Upper lobe of left lung (tissue), 6 donors: ENCODE measurements around the gene CBX3. TPM values are rescaled to one million over a fixed set of nuclear protein-coding genes. Genes with fewer than 3 reads are reported as not detected.
"Not testable (repeated sequence)": the region's sequence is repeated elsewhere in the genome, so short reads cannot be mapped to it uniquely, and the experiment has no call there.

ENCODE experiments used
- ATAC-seq, 2 donors: fragments of 200-7000 bp; cut with Tn5 transposase; one replicate each; pipeline ENCODE4 v1.9.1; 2022; ENCODE audit warnings: mild to moderate bottlenecking in 2 of 2, moderate library complexity in 2 of 2; ENCODE audit not compliant: low FRiP score in 2 of 2
- DNase-seq, 2 donors: peaks; one replicate each; pipeline ENCODE4 v3.0.0-alpha.2; 2019 to 2020
- H3K27ac ChIP-seq, 4 donors: fragments of 200-600 bp; sonication (generic); one replicate each; pipeline ENCODE4 v1.5.1; 2016 to 2019
- H3K27me3 ChIP-seq, 4 donors: fragments of 200-600 bp; sonication (generic); one replicate each; pipeline ENCODE4 v1.5.1; 2017 to 2019
- H3K36me3 ChIP-seq, 4 donors: fragments of 200-600 bp; sonication (generic); one replicate each; pipeline ENCODE4 v1.5.1; 2016 to 2019
- H3K4me1 ChIP-seq, 4 donors: fragments of 200-600 bp; sonication (generic); one replicate each; pipeline ENCODE4 v1.5.1; 2018 to 2019
- H3K4me3 ChIP-seq, 4 donors: fragments of 200-600 bp; sonication (generic); one replicate each; pipeline ENCODE4 v1.5.1; 2017 to 2019; ENCODE audit warnings: mild to moderate bottlenecking in 2 of 4, moderate library complexity in 1 of 4
- H3K9me3 ChIP-seq, 4 donors: fragments of 200-600 bp; sonication (generic); one replicate each; pipeline ENCODE4 v1.5.1; 2018 to 2019
- CTCF ChIP-seq, 6 experiments: fragments of 450-650 bp in 4 of 6; fragments of 200-600 bp in 2 of 6; sonication (generic) in 2 of 6; IDR thresholded peaks; one replicate each; pipeline ENCODE4 v1.5.1; 2016 to 2019; ENCODE audit warnings: antibody characterized with exemption in 6 of 6
- EP300 ChIP-seq, 4 donors: sonication (generic); formaldehyde crosslinking; IDR thresholded peaks; one replicate each; pipeline ENCODE4 v1.5.1; 2017; ENCODE audit warnings: antibody characterized with exemption in 4 of 4, control low read depth in 2 of 4
- POLR2A ChIP-seq, 4 donors: fragments of 450-650 bp; IDR thresholded peaks; one replicate each; pipeline ENCODE4 v1.5.1; 2016 to 2017; ENCODE audit warnings: antibody characterized with exemption in 4 of 4, mild to moderate bottlenecking in 2 of 4
- POLR2AphosphoS5 ChIP-seq, 2 donors: sonication (generic); formaldehyde crosslinking; IDR thresholded peaks; one replicate each; pipeline ENCODE4 v1.5.1; 2017; ENCODE audit warnings: antibody characterized with exemption in 2 of 2
- WGBS, 2 donors: methylation state at CpG; one replicate each; pipeline ENCODE4 v1.1.5; 2017 to 2018; 5-methylcytosine and 5-hydroxymethylcytosine counted together
- total RNA-seq, 6 donors: library from RNA; depleted of rRNA in 4 of 6; stranded (reverse); fragments of >200 nt in 4 of 6; gene quantifications; one replicate each; pipeline versions ENCODE4 v1.1.0 to v1.2.1, GENCODE V29; 2016 to 2021
- donor health status: DM: no; HTN: no; CAD: no; lungs with moderate emphysema.
- donor health status: DM: no; HTN: yes; CAD: no; lungs with severe emphysema.

CBX3 gene
- total RNA-seq, 6 donors from 2014 or later: 59.0 to 116 (median 89.8) TPM

GRCh38 chr7:26157520-26158105 is 43.9 kb upstream of the CBX3 start:
- H3K27ac ChIP-seq: no peak overlapping the region
- H3K4me1 ChIP-seq: peaks cover 18 to 44% (median 27%) of the 10 kb centered on the region in 4 donors
- H3K36me3 ChIP-seq: no peaks in the 10 kb centered on the region
- DNase-seq (no peak), ATAC-seq (no peak)
- peaks cover 0 to 5% (median 0%) of the 10 kb centered on the region in 4 donors for H3K27me3 ChIP-seq
- no peaks in the 10 kb centered on the region for H3K9me3 ChIP-seq
- no peak for TF ChIP-seq CTCF (IDR thresholded peaks at IDR 0.05)
- TF ChIP-seq POLR2A (IDR thresholded peaks at IDR 0.05): no peak
- TF ChIP-seq EP300 (IDR thresholded peaks at IDR 0.05): no peak
- no peak for TF ChIP-seq POLR2AphosphoS5 (IDR thresholded peaks at IDR 0.05)
- H3K4me3 ChIP-seq: no peak overlapping the region
- 82 to 85% methylated on average over 4 of the region's 4 CpGs for WGBS, 2 donors

- no peak for ATAC-seq
- no peak overlapping the region for H3K27ac ChIP-seq
- H3K27me3 ChIP-seq: no peaks in the 10 kb centered on the region
- H3K36me3 ChIP-seq: no peaks in the 10 kb centered on the region
- H3K4me3 ChIP-seq: no peak overlapping the region
- peaks cover 7 to 28% (median 18%) of the 10 kb centered on the region in 4 donors for H3K4me1 ChIP-seq
- no peaks in the 10 kb centered on the region for H3K9me3 ChIP-seq
- 54 to 76% methylated on average over 2 of the region's 2 CpGs for WGBS, 2 donors
- DNase-seq: no peak
- TF ChIP-seq EP300 (IDR thresholded peaks at IDR 0.05): no peak
- no peak for TF ChIP-seq CTCF (IDR thresholded peaks at IDR 0.05)
- TF ChIP-seq POLR2A (IDR thresholded peaks at IDR 0.05): no peak
- TF ChIP-seq POLR2AphosphoS5 (IDR thresholded peaks at IDR 0.05): no peak
These were observed 42.3 kb upstream of the CBX3 start for GRCh38 chr7:26159243-26159642.

GRCh38 chr7:26160896-26161295 is 40.6 kb upstream of the CBX3 start:
- no peak overlapping the region for H3K4me3 ChIP-seq
- peaks cover 2 to 14% (median 10%) of the 10 kb centered on the region in 4 donors for H3K4me1 ChIP-seq
- H3K27ac ChIP-seq: no peak overlapping the region
- ATAC-seq: no peak
- TF ChIP-seq POLR2AphosphoS5 (IDR thresholded peaks at IDR 0.05) (no peak), CTCF (IDR thresholded peaks at IDR 0.05) (no peak), EP300 (IDR thresholded peaks at IDR 0.05) (no peak), POLR2A (IDR thresholded peaks at IDR 0.05) (no peak)
- 94 to 97% methylated on average over 2 of the region's 2 CpGs for WGBS, 2 donors
- no peaks in the 10 kb centered on the region for H3K36me3 ChIP-seq
- no peaks in the 10 kb centered on the region for H3K27me3 ChIP-seq
- H3K9me3 ChIP-seq: no peaks in the 10 kb centered on the region
- no peak for DNase-seq

- Histone ChIP-seq H3K9me3 (no peaks in the 10 kb centered on the region), H3K4me3 (no peak overlapping the region), H3K27me3 (no peaks in the 10 kb centered on the region), H3K36me3 (no peaks in the 10 kb centered on the region), H3K27ac (no peak overlapping the region), H3K4me1 (peaks cover 0 to 3% (median 0%) of the 10 kb centered on the region in 4 donors)
- no peak for TF ChIP-seq POLR2AphosphoS5 (IDR thresholded peaks at IDR 0.05)
- TF ChIP-seq EP300 (IDR thresholded peaks at IDR 0.05): no peak
- no peak for TF ChIP-seq POLR2A (IDR thresholded peaks at IDR 0.05)
- no peak for TF ChIP-seq CTCF (IDR thresholded peaks at IDR 0.05)
- no peak for DNase-seq
- ATAC-seq: no peak
- WGBS, 2 donors: 88 to 92% methylated on average over 2 of the region's 2 CpGs
These were observed 39.1 kb upstream of the CBX3 start for GRCh38 chr7:26162431-26162830.

GRCh38 chr7:26163804-26164203 is 37.7 kb upstream of the CBX3 start:
- not testable (repeated sequence) for H3K4me1 ChIP-seq, H3K9me3 ChIP-seq, H3K4me3 ChIP-seq, H3K36me3 ChIP-seq, H3K27ac ChIP-seq, H3K27me3 ChIP-seq, DNase-seq, ATAC-seq
- 84 to 100% methylated on average over 1 of the region's 1 CpG for WGBS, 2 donors
